GM18517 (cell line): ENCODE results near the gene ATP6V0E2.

Experiments used
- ATAC-seq: cut with Tn5 transposase; IDR thresholded peaks from one replicate; pipeline ENCODE4 v1.9.1; 2021; ENCODE audit warnings: mild to moderate bottlenecking, moderate library complexity; ENCODE audit not compliant: unreplicated experiment

The ATP6V0E2 gene

GRCh38 chr7:149838224-149838991 lies 35.4 kb upstream of the ATP6V0E2 start, which contains the start of gene ZNF862:
Gene ZNF862 (plus strand): TSS chr7:149838375. CDS start chr7:149838612, 237 bp downstream.
- peak; percentile 97 for ATAC-seq

- ATAC-seq, result no peak
Measured at GRCh38 chr7:149838992-149839408, 34.8 kb upstream of the ATP6V0E2 start.

GRCh38 chr7:149839933-149840332 lies 33.8 kb upstream of the ATP6V0E2 start:
- no peak for ATAC-seq

- ATAC-seq, result no peak
Measured at GRCh38 chr7:149843566-149843965, 30.2 kb upstream of the ATP6V0E2 start.

- ATAC-seq, result no peak
Measured at GRCh38 chr7:149844445-149844844, 29.3 kb upstream of the ATP6V0E2 start.

GRCh38 chr7:149845257-149845980 lies 28.4 kb upstream of the ATP6V0E2 start:
- ATAC-seq, result no peak

- no peak for ATAC-seq
Measured at GRCh38 chr7:149846021-149846420, 27.7 kb upstream of the ATP6V0E2 start.

DNA sequence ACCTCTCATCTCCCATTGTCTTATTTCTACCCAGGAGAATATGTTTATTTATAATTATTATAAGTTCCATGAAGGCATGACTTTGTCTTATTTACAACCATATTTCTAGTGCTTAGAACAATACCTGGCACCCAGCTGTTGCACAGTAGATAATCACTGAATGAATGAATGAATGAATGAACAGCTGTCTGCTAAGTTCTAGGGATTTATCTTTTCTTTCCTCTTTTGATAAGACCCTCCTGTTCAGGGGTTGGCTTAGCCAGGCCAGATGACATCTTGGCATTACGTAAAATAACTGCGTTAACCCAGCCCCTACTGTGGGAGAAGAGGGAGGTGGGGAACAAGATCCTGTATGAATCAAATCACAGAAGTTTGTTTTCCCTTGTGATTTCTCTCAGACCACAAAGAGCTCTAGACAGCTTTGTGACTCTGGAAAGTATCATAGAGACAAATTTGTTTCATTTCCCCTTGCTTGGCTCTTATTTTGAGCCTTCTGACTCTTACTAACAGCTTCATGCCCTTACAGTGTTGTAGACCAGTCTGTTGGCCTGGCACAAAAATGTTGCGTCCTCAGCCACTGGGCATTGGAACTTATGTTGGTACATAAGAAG lies 27.2 kb upstream of the ATP6V0E2 start:
- ATAC-seq, result peak; percentile 85

- no peak for ATAC-seq
Measured at GRCh38 chr7:149849174-149849573, 24.6 kb upstream of the ATP6V0E2 start.

DNA sequence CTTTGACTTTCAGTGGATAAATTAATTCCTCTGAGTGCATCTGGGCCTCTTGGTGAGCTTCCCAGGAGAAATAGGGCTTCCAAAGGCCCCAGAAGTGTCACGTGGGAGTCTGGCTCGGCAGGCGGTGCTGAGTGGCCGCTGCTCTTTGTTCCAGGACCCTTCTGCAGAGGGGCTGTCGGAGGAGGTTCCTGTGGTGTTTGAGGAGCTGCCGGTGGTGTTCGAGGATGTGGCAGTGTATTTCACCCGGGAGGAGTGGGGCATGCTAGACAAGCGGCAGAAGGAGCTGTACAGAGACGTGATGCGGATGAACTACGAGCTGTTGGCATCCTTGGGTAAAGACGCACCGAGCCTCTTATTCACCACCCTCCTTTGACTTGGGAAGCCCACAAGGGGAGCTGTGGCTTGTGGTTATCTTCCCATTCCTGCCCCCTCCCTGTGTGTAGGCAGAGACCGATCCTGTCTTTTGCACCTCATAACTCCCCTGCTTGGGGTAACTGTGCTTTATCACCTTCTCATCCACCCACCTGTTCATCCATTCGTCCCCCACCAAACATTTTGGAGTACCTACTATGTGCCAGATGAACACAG lies 23.7 kb upstream of the ATP6V0E2 start:
- ATAC-seq, result no peak

DNA sequence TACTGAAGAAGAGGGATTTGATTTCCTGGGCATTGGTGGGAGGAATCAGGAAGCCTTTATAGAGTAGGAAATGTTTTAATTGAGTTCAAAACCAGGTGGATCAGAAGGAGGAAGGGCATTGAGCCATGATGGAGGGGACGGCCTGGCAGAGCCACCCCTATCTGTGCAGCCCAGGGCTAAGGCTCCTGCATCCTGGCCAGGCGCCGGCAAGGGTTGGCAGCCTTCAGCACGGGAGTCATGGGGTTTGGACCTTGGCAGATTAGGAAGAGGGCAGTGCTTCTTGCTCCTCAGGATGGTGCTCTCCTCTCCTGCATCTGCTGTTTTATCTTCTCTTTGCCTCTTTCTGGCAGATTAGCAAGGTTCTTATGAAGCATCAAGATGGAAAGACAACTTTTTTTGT lies 23.1 kb upstream of the ATP6V0E2 start:
- no peak for ATAC-seq

GRCh38 chr7:149851449-149851848 lies 22.3 kb upstream of the ATP6V0E2 start:
- no peak for ATAC-seq

- no peak for ATAC-seq
Measured at GRCh38 chr7:149853157-149853556, 20.6 kb upstream of the ATP6V0E2 start.

DNA sequence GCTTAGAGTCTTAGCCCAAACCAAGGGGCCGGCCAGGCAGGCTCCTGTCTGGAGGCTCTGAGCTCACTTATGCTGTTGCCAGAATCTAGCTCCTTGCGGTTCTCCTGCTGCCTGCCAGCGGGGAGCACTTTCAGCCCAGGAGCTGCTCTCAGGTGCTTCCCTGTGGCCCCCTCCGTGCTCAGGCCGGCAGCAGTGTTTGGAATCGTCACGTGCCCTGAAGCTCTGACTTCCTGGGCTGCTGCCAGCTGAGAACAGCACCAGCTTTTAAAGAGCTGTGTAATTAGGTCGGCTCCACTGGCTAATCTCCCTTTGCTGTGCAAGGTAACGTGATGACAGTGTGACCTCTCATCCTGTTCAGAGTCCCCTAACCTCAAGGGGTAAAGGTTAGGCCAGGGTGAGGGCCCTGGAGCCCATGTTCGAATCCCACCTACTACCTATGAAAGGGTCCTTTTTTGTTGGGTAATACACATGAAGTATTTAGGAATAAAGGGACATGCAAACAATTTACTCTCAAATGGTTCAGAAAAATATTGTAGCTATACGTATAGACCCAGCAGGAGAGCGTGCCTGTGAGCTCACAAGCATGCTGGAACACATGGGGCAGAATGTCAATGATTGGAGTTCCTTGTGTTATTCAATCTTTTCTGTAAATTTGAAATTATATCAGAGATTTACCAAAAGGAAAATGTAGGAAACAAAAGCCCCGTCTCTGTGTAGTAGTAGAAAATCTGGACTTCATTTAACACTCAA lies 19.0 kb upstream of the ATP6V0E2 start:
- ATAC-seq, result no peak

DNA sequence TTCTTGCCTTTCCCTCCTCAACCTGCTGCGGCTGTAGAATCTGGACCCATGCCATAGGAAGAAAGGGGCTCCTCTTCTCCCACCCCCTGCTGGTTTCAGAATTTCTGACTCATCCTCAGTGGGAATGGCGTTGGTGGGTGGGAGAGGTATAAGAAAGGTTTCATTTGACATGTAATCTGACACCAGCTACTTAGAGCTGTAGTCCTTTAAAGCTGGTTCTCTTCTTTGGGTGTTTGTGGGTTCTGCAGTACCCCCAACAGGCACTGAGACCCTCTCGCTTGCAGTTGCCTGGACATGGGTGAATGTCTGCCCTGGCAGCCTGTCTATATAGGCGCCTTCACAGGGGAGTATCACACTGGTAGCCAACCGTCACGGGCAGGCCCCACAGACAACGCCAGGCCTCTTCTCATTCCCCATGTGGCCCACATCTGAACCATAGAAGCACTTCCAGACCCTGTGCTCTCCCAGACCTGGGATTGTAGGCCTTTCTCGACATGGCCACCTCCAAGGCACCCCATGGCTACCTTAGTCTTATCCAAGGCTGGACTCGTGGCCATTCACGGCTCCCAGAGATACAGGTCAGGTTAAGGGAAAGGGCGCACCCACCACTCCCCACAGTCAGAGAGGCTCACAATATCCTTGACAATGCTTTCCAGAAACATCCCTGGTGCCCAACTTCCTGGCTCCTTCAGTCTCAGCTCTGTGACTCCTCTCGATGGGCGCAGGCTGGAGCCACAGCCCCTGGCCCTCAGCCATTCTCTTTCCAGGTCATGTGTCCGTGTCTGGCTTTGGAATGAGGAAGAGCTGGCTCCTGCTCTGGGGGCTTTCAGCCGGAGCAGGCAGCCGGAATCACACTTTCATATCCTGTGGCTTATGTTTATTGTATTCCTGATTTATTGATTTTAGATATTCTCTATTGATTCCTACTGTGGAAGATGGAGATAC lies 18.1 kb upstream of the ATP6V0E2 start:
- no peak for ATAC-seq

DNA sequence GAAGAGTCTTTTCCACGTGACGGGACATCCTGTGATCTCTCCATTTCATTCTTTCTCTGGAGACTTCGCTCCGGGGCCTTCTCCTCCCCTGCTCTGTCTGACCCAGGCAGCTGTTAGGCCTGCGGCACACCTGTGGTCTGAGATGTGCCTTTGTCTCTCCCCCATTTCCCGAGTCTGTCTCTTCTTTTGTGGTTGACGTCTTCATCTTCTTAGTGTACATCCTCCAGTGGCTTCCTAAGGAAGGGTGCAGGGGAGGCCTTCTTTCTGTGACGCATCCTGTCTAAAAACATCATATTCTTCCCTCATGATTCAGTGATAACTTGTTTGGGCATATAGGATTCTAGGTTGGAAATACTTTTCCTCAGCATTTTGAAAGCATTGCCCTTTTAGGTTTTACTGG lies 17.2 kb upstream of the ATP6V0E2 start:
- ATAC-seq, result no peak

DNA sequence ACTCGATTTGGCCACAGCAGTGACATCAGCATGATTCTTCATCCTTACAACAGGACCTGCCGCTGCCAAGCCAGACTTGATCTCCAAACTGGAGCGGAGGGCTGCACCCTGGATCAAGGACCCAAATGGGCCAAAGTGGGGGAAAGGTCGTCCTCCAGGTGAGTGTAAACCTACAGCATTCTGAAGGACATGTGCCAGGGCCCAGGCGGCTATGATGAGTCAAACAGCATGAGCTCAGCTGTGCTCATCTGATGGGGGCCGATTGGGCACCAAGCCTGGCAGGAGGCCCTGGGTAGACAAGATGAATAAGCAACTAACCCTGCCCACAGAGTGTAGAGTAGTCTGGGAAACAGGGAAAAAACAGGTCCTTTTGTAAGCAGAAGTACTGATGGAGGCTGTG lies 14.4 kb upstream of the ATP6V0E2 start:
- ATAC-seq, result no peak

GRCh38 chr7:149859876-149860275 lies 13.9 kb upstream of the ATP6V0E2 start:
- ATAC-seq, result no peak

DNA sequence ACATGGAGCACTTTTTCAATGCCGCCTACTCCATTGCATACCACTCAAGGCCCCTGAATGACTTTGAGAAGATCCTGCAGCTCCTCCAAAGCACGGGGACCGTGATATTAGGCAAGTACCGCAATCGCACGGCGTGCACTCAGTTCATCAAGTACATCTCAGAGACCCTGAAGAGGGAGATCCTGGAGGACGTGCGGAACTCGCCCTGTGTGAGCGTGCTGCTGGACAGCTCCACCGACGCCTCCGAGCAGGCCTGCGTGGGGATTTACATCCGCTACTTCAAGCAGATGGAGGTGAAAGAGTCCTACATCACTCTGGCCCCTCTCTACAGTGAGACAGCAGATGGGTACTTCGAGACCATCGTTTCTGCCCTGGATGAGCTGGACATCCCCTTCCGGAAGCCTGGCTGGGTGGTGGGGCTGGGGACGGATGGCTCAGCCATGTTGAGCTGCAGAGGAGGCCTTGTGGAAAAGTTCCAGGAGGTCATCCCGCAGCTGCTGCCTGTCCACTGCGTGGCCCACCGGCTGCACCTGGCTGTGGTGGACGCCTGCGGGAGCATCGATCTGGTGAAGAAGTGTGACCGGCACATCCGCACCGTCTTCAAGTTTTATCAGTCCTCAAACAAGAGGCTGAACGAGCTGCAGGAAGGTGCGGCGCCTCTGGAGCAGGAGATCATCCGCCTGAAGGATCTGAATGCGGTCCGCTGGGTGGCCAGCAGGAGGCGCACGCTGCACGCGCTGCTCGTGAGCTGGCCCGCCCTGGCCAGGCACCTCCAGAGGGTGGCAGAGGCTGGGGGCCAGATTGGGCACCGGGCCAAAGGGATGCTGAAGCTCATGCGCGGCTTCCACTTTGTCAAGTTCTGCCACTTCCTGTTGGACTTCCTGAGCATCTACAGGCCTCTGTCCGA lies 12.7 kb upstream of the ATP6V0E2 start:
- no peak for ATAC-seq
